H9 (cell line): ENCODE measurements around the gene NCR1. TPM values are rescaled to one million over a fixed set of nuclear protein-coding genes. Genes with fewer than 3 reads are reported as not detected.
"Not testable (repeated sequence)": the region's sequence is repeated elsewhere in the genome, so short reads cannot be mapped to it uniquely, and the experiment has no call there.

Experiments
- DNase-seq: peaks from one replicate; pipeline ENCODE4 v3.0.0-alpha.2; 2017
- H2AFZ ChIP-seq: one replicate; pipeline ENCODE4 v1.6.1; 2013; ENCODE audit warnings: mild to moderate bottlenecking, low read length, control low read depth, moderate library complexity
- H2AK5ac ChIP-seq: 2 replicates; pipeline ENCODE4 v1.6.1; 2013; ENCODE audit warnings: low read length, control low read depth, mixed read lengths; ENCODE audit not compliant: insufficient read length
- H2BK120ac ChIP-seq: one replicate; pipeline ENCODE4 v1.6.1; 2013; ENCODE audit warnings: low read depth, mild to moderate bottlenecking, low read length, control low read depth, inconsistent platforms; ENCODE audit not compliant: poor library complexity, severe bottlenecking
- H2BK12ac ChIP-seq: 2 replicates; pipeline ENCODE4 v1.6.1; 2013; ENCODE audit warnings: low read length, control low read depth, mixed read lengths, low read depth; ENCODE audit not compliant: insufficient read length
- H2BK15ac ChIP-seq: 2 replicates; pipeline ENCODE4 v1.6.1; 2013; ENCODE audit warnings: low read depth, low read length, control low read depth
- H2BK20ac ChIP-seq: one replicate; pipeline ENCODE4 v1.6.1; 2013; ENCODE audit warnings: low read depth, mild to moderate bottlenecking, low read length, control low read depth, inconsistent platforms; ENCODE audit not compliant: poor library complexity, severe bottlenecking
- H2BK5ac ChIP-seq: 2 replicates; pipeline ENCODE4 v1.6.1; 2013; ENCODE audit warnings: low read length, control low read depth, mixed read lengths; ENCODE audit not compliant: insufficient read length
- H3K14ac ChIP-seq: 2 replicates; pipeline ENCODE4 v1.6.1; 2013; ENCODE audit warnings: low read length, control low read depth; ENCODE audit not compliant: insufficient read depth
- H3K18ac ChIP-seq: 2 replicates; pipeline ENCODE4 v1.6.1; 2013; ENCODE audit warnings: low read depth, mild to moderate bottlenecking, mixed read lengths, low read length, control low read depth; ENCODE audit not compliant: insufficient read length
- H3K23ac ChIP-seq: 2 replicates; pipeline ENCODE4 v1.6.1; 2013; ENCODE audit warnings: low read length, control low read depth, mixed read lengths, low read depth; ENCODE audit not compliant: insufficient read length
- H3K23me2 ChIP-seq: 2 replicates; pipeline ENCODE4 v1.6.1; 2013; ENCODE audit warnings: low read depth, mild to moderate bottlenecking, mixed read lengths, low read length, control low read depth; ENCODE audit not compliant: insufficient read length, poor library complexity, severe bottlenecking
- H3K27ac ChIP-seq: 2 replicates; pipeline ENCODE4 v1.5.1; 2013; ENCODE audit warnings: low read length, control low read depth, mixed read lengths, low read depth; ENCODE audit not compliant: insufficient read length
- H3K27me3 ChIP-seq: 2 replicates; pipeline ENCODE4 v1.6.1; 2013; ENCODE audit warnings: low read length, control low read depth, inconsistent platforms; ENCODE audit not compliant: insufficient read depth
- H3K4ac ChIP-seq: 2 replicates; pipeline ENCODE4 v1.6.1; 2013; ENCODE audit warnings: low read depth, mild to moderate bottlenecking, control low read depth, inconsistent platforms, low read length, moderate library complexity
- H3K4me1 ChIP-seq: 2 replicates; pipeline ENCODE4 v1.6.1; 2013; ENCODE audit warnings: low read length, control low read depth, inconsistent platforms; ENCODE audit not compliant: insufficient read depth
- H3K4me2 ChIP-seq: 2 replicates; pipeline ENCODE4 v1.6.1; 2013; ENCODE audit warnings: low read length, control low read depth, mixed read lengths; ENCODE audit not compliant: insufficient read length, insufficient read depth
- H3K56ac ChIP-seq: 2 replicates; pipeline ENCODE4 v1.6.1; 2013; ENCODE audit warnings: low read depth, mild to moderate bottlenecking, mixed read lengths, low read length, control low read depth; ENCODE audit not compliant: insufficient read length
- H3K79me1 ChIP-seq: 2 replicates; pipeline ENCODE4 v1.6.1; 2013; ENCODE audit warnings: low read depth, mild to moderate bottlenecking, moderate library complexity, low read length, control low read depth, inconsistent platforms; ENCODE audit not compliant: insufficient read depth, poor library complexity, severe bottlenecking
- H3K79me2 ChIP-seq: 2 replicates; pipeline ENCODE4 v1.6.1; 2013; ENCODE audit warnings: low read length, control low read depth, inconsistent platforms; ENCODE audit not compliant: insufficient read depth
- H3K9ac ChIP-seq: 2 replicates; pipeline ENCODE4 v1.6.1; 2013; ENCODE audit warnings: low read length, control low read depth, mixed read lengths; ENCODE audit not compliant: insufficient read length; ENCODE audit errors: extremely low read depth
- H3K9me3 ChIP-seq: one replicate; pipeline ENCODE4 v1.6.1; 2013; ENCODE audit warnings: low read depth, low read length, inconsistent platforms; ENCODE audit not compliant: control insufficient read depth
- H3T11ph ChIP-seq: one replicate; pipeline ENCODE4 v1.6.1; 2013; ENCODE audit warnings: mild to moderate bottlenecking, low read length, control low read depth, inconsistent platforms
- H4K20me1 ChIP-seq: one replicate; pipeline ENCODE4 v1.6.1; 2013; ENCODE audit not compliant: control insufficient read depth, insufficient read length, insufficient read depth
- H4K5ac ChIP-seq: 2 replicates; pipeline ENCODE4 v1.6.1; 2013; ENCODE audit warnings: low read depth, mild to moderate bottlenecking, mixed read lengths, low read length, control low read depth; ENCODE audit not compliant: insufficient read length
- H4K8ac ChIP-seq: replicated peaks from 2 replicates; pipeline ENCODE4 v1.6.1; 2013; ENCODE audit warnings: low read length, control low read depth, mixed read lengths, low read depth; ENCODE audit not compliant: insufficient read length
- H4K91ac ChIP-seq: 2 replicates; pipeline ENCODE4 v1.6.1; 2013; ENCODE audit warnings: low read depth, mild to moderate bottlenecking, moderate library complexity, mixed read lengths, low read length, control low read depth; ENCODE audit not compliant: insufficient read length
- H3K27ac Mint-ChIP-seq, 3 experiments: 2 replicates in 2 of 3; 3 replicates in 1 of 3; pipeline ENCODE4 v1.8.0; 2020 to 2021; ENCODE audit warnings: mixed read lengths in 3 of 3, mild to moderate bottlenecking in 1 of 3, moderate library complexity in 1 of 3
- H3K27me3 Mint-ChIP-seq: 2 replicates; pipeline ENCODE4 v1.8.0; 2021; ENCODE audit warnings: low read depth, mild to moderate bottlenecking, moderate library complexity, mixed read lengths
- H3K36me3 Mint-ChIP-seq, 3 experiments: 2 replicates in 2 of 3; 3 replicates in 1 of 3; pipeline ENCODE4 v1.8.0; 2020 to 2021; ENCODE audit warnings: low read depth in 3 of 3, mixed read lengths in 3 of 3; ENCODE audit not compliant: insufficient read depth in 1 of 3
- H3K4me1 Mint-ChIP-seq, 2 experiments: 2 replicates each; pipeline ENCODE4 v1.8.0; 2020; ENCODE audit warnings: mixed read lengths in 2 of 2
- H3K4me3 Mint-ChIP-seq, 2 experiments: 2 replicates in 1 of 2; 3 replicates in 1 of 2; pipeline ENCODE4 v1.8.0; 2020 to 2021; ENCODE audit warnings: mild to moderate bottlenecking in 2 of 2, mixed read lengths in 2 of 2, moderate library complexity in 1 of 2
- H3K9me3 Mint-ChIP-seq, 2 experiments: 2 replicates in 1 of 2; 3 replicates in 1 of 2; pipeline ENCODE4 v1.8.0; 2020; ENCODE audit warnings: mild to moderate bottlenecking in 2 of 2, mixed read lengths in 2 of 2, moderate library complexity in 1 of 2
- WGBS: extraction: QIAGEN DNeasy Blood & Tissue Kit; methylation state at CpG from one replicate; pipeline ENCODE4 v1.1.7; 2013; ENCODE audit warnings: missing lambda C conversion rate, low lambda C conversion rate, mixed read lengths; ENCODE audit not compliant: insufficient read length; ENCODE audit errors: extremely low coverage; 5-methylcytosine and 5-hydroxymethylcytosine counted together
- total RNA-seq: library from RNA; stranded (reverse); gene quantifications from 2 replicates; pipeline ENCODE4 v1.2.1, GENCODE V29; 2021

NCR1 gene
- total RNA-seq, 1 experiment from 2014 or later, result 2.0 TPM

DNA sequence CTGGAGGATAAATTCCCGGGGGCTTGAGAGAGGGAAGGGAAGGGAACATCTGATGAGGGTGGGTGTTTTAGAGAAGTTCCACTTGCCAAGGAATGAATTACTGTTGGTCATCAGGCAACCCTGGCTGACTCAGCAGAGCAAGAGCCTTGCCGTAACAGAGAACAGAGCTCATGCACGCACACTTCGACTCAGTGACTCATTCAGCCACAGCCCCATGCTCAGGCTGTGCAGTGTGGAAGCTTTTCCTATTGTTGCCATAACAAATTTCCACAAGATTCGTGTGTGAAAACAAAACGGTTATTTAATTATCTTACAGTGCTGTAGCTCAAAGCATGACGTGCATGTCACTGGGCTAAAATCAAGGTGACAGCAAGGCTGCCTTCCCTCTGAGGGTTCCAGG is 46.5 kb upstream of the NCR1 start:
- H3K4me1 Mint-ChIP-seq, H2AFZ ChIP-seq, H3K79me1 ChIP-seq, H3K27ac Mint-ChIP-seq, H3K56ac ChIP-seq, H3K4me1 ChIP-seq, H3K27me3 Mint-ChIP-seq, DNase-seq, H3T11ph ChIP-seq, H3K18ac ChIP-seq, H4K5ac ChIP-seq, H3K4me2 ChIP-seq, H4K91ac ChIP-seq, H2AK5ac ChIP-seq, H4K20me1 ChIP-seq, H3K9ac ChIP-seq, H2BK120ac ChIP-seq, H2BK12ac ChIP-seq, H4K8ac ChIP-seq, H3K27ac ChIP-seq, H3K27me3 ChIP-seq, H2BK20ac ChIP-seq, H3K4me3 Mint-ChIP-seq, H3K4ac ChIP-seq, H2BK5ac ChIP-seq, H2BK15ac ChIP-seq, H3K14ac ChIP-seq, H3K23ac ChIP-seq, H3K79me2 ChIP-seq, H3K23me2 ChIP-seq: not testable (repeated sequence)
- peaks cover 68 to 78% of the 10 kb centered on the region in 2 experiments for H3K9me3 Mint-ChIP-seq
- peaks cover 23% of the 10 kb centered on the region for H3K9me3 ChIP-seq
- WGBS, result no CpG with 5 or more reads among the region's 7 CpGs
- H3K36me3 Mint-ChIP-seq, result peaks cover 9 to 15% (median 13%) of the 10 kb centered on the region in 3 experiments; a peak in 6 of 7 replicates

DNA sequence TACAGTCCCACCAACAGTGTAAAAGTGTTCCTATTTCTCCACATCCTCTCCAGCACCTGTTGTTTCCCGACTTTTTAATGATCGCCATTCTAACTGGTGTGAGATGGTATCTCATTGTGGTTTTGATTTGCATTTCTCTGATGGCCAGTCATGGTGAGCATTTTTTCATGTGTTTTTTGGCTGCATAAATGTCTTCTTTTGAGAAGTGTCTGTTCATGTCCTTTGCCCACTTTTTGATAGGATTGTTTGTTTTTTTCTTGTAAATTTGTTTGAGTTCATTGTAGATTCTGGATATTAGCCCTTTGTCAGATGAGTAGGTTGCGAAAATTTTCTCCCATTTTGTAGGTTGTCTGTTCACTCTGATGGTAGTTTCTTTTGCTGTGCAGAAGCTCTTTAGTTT is 42.5 kb upstream of the NCR1 start:
- H3K4ac ChIP-seq, H3K36me3 Mint-ChIP-seq, DNase-seq, H3K4me2 ChIP-seq, H3K27ac ChIP-seq, H4K8ac ChIP-seq, H4K5ac ChIP-seq, H2AK5ac ChIP-seq, H2BK15ac ChIP-seq, H3K79me1 ChIP-seq, H3K23ac ChIP-seq, H3K18ac ChIP-seq, H2BK12ac ChIP-seq, H2BK120ac ChIP-seq, H2BK20ac ChIP-seq, H2BK5ac ChIP-seq, H4K91ac ChIP-seq, H3K23me2 ChIP-seq, H3K27ac Mint-ChIP-seq, H3K56ac ChIP-seq, H3K9ac ChIP-seq, H3K79me2 ChIP-seq, H3T11ph ChIP-seq, H4K20me1 ChIP-seq, H3K4me1 ChIP-seq, H3K4me1 Mint-ChIP-seq, H2AFZ ChIP-seq, H3K27me3 ChIP-seq, H3K4me3 Mint-ChIP-seq, H3K14ac ChIP-seq: not testable (repeated sequence)
- WGBS, result no CpG with 5 or more reads among the region's 3 CpGs
- H3K9me3 ChIP-seq, result peaks cover 19% of the 10 kb centered on the region
- Mint-ChIP-seq H3K9me3 (peaks cover 64 to 80% of the 10 kb centered on the region in 2 experiments), H3K27me3 (peaks cover 12% of the 10 kb centered on the region)
